IPS DF 6.9 (cell line): ENCODE results near the gene DOCK7.
"Not testable (repeated sequence)": the region's sequence is repeated elsewhere in the genome, so short reads cannot be mapped to it uniquely, and the experiment has no call there.

Experiments
- DNase-seq: peaks from one replicate; pipeline ENCODE4 v3.0.0-alpha.2; 2013; ENCODE audit warnings: low read depth, low spot score
- H3K27ac ChIP-seq: one replicate; pipeline ENCODE4 v1.5.1; 2013; ENCODE audit warnings: low read length, control low read depth
- H3K27me3 ChIP-seq: 2 replicates; pipeline ENCODE4 v1.6.1; 2013; ENCODE audit warnings: mild to moderate bottlenecking, low read length; ENCODE audit not compliant: control insufficient read depth, insufficient read depth
- H3K36me3 ChIP-seq: 2 replicates; pipeline ENCODE4 v1.6.1; 2013; ENCODE audit warnings: low read length; ENCODE audit not compliant: control insufficient read depth, insufficient read depth
- H3K4me1 ChIP-seq: 2 replicates; pipeline ENCODE4 v1.6.1; 2013; ENCODE audit warnings: low read length; ENCODE audit not compliant: control insufficient read depth, insufficient read depth
- H3K4me3 ChIP-seq: 2 replicates; pipeline ENCODE4 v1.5.1; 2013; ENCODE audit warnings: mild to moderate bottlenecking, low read length
- H3K9me3 ChIP-seq: 2 replicates; pipeline ENCODE4 v1.6.1; 2013; ENCODE audit warnings: low read length, inconsistent platforms; ENCODE audit not compliant: control insufficient read depth, insufficient read depth
- WGBS: extraction: QIAGEN DNeasy Blood & Tissue Kit; methylation state at CpG from one replicate; pipeline ENCODE4 v1.1.7; 2013; ENCODE audit warnings: mixed read lengths, missing lambda C conversion rate; ENCODE audit not compliant: insufficient read length, insufficient coverage; 5-methylcytosine and 5-hydroxymethylcytosine counted together

DOCK7 gene

DNA sequence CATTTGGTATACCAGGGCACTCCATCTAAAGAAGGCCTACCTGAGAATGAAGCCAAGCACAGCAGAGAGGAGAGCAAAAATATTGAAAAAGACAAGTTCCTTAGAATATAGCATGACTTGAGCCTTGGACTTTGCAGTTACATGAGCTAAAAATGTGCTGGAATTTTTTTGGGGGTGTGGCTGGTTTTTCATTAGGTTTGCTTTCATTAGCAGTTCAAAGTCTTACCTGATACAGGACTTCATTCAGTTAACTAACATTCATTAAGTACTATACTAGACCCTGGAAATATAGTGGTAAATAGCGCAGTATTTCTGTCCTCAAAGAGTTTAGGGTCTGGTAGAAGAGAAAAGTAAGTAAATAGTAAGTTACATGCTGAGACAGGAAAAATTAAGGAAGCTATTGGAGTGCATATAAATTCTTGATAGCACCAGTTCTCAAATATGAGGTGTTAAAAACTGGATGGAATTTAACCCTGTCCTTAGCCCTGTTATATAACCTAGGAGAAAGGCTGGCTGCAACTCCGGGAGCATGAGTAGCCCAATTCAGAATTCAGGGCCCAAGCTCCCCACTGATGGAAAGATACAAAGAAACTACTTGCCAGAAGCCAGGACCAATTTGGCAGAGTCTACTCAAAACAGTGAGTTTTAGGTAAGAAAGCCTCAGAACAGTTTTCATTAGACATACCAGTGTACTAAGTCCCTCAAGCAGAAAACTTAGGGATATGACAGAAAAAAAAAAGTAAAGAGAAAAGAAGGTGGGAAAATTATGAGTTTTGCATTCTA is 3.1 kb upstream of the DOCK7 start:
- Histone ChIP-seq H3K36me3 (no peaks in the 10 kb centered on the region), H3K4me3 (no peak overlapping the region), H3K4me1 (no peaks in the 10 kb centered on the region), H3K9me3 (no peaks in the 10 kb centered on the region), H3K27me3 (no peaks in the 10 kb centered on the region), H3K27ac (no peak overlapping the region)
- no peak for DNase-seq
- WGBS = no CpG with 5 or more reads among the region's 2 CpGs

DNA sequence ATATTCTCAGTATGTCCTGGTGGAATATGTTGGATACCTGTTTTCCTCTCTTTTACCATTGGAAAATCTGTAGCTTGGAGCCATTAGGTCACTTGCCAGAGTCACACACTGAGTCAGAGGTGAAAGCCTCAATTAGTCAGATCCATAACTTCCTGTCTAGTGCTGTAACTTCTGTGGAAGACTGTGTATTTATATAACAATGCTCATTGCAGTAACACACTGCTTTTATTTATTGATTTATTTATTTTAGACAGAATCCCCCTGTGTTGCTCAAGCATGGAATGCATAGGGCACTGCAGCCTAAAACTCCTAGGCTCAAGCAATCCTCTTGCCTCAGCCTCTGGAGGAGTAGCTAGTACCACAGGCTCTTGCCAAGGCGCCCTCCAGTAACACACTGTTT is 1.3 kb upstream of the DOCK7 start:
- no peaks in the 10 kb centered on the region for H3K36me3 ChIP-seq
- H3K27me3 ChIP-seq = no peaks in the 10 kb centered on the region
- H3K4me1 ChIP-seq = no peaks in the 10 kb centered on the region
- no peaks in the 10 kb centered on the region for H3K9me3 ChIP-seq
- WGBS = no CpG with 5 or more reads among the region's 1 CpG
- H3K27ac ChIP-seq = no peak overlapping the region
- no peak for DNase-seq
- H3K4me3 ChIP-seq = no peak overlapping the region

DNA sequence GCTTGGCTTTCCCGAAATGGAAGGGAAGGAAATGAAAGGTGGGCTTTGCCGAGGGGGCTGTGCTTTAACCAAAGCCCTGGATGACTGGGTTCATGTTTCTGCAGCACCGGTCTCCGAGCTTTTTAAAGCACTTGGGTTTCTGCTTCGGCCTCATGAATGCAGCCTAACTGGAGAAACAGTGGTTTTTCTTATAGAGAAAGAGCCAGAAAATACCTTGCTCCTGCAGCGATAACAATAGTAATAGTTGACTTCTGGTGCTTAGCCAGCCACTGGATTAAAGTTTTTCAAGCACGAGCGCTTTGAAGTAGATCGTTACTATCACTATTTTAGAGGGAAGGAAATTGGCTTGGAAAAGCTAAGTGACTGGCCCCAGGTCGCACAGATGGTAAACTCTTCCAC is 500 bp upstream of the DOCK7 start:
- no CpG with 5 or more reads among the region's 10 CpGs for WGBS
- Histone ChIP-seq H3K27ac (no peak overlapping the region), H3K9me3 (no peaks in the 10 kb centered on the region), H3K4me3 (peak overlapping the region; percentile 86; the same call in 1 of the 2 replicates), H3K36me3 (no peaks in the 10 kb centered on the region), H3K4me1 (no peaks in the 10 kb centered on the region), H3K27me3 (no peaks in the 10 kb centered on the region)
- DNase-seq = no peak

DNA sequence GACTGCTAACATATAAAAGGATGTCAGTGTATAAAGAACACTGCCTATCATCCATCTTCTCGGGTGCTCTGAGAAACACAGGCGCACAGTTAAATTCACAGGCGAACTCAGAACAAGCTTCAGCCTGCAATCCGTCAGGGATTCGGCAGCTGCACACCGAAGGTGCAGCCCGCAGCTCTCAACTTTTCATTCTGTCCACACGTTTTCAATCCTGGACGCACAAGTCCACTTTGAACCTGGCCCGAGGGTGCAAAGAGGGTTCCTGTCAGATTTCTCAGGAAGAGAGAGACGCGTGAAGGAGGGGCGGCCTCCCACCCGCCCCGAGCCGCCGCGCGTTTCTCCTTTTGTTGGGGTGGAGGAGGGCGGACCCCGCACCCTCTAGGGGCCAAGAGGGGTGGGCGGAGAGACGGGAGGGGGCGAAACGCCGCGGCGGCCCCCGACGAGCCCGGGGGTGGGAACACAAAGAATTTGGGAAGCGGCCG is 724 bp downstream of the DOCK7 start:
- no peak for DNase-seq
- no peaks in the 10 kb centered on the region; the same call in 1 of the 2 replicates for H3K4me1 ChIP-seq
- no CpG with 5 or more reads among the region's 33 CpGs for WGBS
- H3K4me3 ChIP-seq = peak overlapping the region; percentile 86; the same call in 1 of the 2 replicates
- no peaks in the 10 kb centered on the region for H3K36me3 ChIP-seq
- H3K27me3 ChIP-seq = no peaks in the 10 kb centered on the region
- H3K9me3 ChIP-seq = no peaks in the 10 kb centered on the region
- H3K27ac ChIP-seq = no peak overlapping the region

DNA sequence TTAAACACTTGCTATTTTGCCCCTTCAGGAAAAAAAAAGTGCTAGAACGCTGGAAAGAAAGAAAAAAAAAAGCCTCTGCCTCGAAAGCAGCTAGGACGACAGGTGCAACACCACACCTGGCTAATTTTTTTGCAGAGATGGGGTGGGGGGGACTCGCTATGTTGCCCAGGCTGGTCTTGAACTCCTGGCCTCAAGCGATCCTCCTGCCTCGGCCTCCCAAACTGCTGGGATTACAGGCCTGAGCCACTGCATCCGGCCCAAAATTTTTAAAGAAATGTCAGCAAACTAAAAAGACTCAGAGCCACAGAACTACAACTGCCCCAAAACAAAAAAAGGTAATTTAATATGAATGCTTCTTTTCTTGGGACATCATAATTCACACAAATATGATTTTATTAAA is 1.4 kb downstream of the DOCK7 start:
- Histone ChIP-seq H3K4me1 (peaks cover 2% of the 10 kb centered on the region; the same call in 1 of the 2 replicates), H3K27ac (no peak overlapping the region), H3K9me3 (no peaks in the 10 kb centered on the region), H3K4me3 (no peak overlapping the region), H3K36me3 (no peaks in the 10 kb centered on the region), H3K27me3 (no peaks in the 10 kb centered on the region)
- no peak for DNase-seq
- no CpG with 5 or more reads among the region's 7 CpGs for WGBS

DNA sequence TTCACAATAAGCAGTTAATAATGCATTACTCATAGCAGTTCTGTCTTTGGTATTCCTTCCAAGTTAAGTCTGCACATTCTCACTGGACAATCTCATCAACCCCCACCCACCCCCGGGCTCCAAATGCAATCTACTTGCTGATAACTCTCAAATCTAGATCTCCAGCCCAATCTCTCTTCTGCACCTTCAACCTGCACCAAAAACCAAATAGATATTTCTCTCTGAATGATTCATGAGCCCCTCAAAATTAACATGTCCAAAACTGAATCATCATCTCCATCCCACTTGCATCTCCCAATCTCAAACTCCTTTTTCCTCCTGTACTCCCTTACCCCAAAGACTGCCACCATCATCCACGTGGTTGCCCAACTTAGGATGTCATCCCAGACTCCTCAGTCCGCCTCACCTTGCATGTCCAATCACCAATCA is 2.7 kb downstream of the DOCK7 start:
- no peak overlapping the region for H3K4me3 ChIP-seq
- WGBS = no CpG with 5 or more reads among the region's 3 CpGs
- H3K27me3 ChIP-seq = no peaks in the 10 kb centered on the region
- H3K9me3 ChIP-seq = no peaks in the 10 kb centered on the region
- no peaks in the 10 kb centered on the region for H3K36me3 ChIP-seq
- no peak for DNase-seq
- H3K27ac ChIP-seq = no peak overlapping the region
- H3K4me1 ChIP-seq = peaks cover 2% of the 10 kb centered on the region; the same call in 1 of the 2 replicates

DNA sequence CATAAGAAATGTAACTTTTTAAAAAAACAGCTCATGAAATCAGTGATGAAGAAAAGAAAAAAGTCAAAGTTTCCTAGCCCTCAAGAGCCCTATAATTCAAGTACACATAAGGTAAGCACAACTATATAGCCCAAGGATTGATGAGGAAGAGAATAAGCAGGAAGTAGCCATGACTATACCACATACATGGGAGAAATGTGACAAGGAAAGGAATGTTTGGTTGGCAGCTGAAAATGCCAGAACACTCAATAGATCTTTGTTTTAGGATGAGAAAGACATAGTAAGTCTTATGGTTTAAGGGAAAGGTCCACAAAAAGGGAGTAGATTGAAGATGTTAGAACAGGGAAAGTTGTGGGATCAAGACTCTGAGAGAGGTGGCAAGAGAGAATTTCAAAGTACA is 5.7 kb downstream of the DOCK7 start:
- Histone ChIP-seq H3K4me1 (peaks cover 2% of the 10 kb centered on the region; the same call in 1 of the 2 replicates), H3K27ac (no peak overlapping the region), H3K4me3 (no peak overlapping the region), H3K27me3 (no peaks in the 10 kb centered on the region), H3K9me3 (no peaks in the 10 kb centered on the region), H3K36me3 (no peaks in the 10 kb centered on the region)
- no peak for DNase-seq

DNA sequence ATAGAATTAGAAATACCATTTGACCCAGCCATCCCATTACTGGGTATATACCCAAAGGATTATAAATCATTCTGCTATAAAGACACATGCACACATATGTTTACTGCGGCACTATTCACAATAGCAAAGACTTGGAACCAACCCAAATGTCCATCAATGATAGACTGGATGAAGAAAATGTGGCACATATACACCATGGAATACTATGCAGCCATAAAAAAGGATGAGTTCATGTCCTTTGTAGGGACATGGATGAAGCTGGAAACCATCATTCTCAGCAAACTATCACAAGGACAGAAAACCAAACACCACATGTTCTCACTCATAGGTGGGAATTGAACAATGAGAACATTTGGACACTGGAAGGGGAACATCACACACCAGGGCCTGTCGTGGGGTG is 7.2 kb downstream of the DOCK7 start:
- DNase-seq, H3K27ac ChIP-seq, H3K9me3 ChIP-seq, H3K4me1 ChIP-seq, H3K4me3 ChIP-seq, H3K27me3 ChIP-seq, H3K36me3 ChIP-seq: not testable (repeated sequence)
- no CpG with 5 or more reads among the region's 2 CpGs for WGBS

DNA sequence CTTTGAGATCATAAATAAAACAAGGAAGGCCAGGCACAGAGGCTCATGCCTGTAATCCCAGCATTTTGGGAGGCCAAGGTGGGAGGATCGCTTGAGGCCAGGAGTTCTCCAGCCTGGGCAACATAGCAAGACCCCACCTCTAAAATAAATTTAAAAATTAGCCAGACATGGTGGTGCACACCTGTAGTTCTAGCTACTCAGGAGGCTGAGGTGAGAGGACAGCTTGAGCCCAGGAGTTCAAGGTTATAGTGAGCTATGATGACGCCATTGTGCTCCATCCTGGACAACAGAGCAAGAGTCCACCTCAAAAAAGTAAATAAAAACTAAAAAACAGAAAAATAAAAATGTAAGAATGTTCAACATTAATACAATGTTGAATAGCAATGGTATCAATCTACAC is 10.4 kb downstream of the DOCK7 start:
- no CpG with 5 or more reads among the region's 2 CpGs for WGBS
- DNase-seq, H3K4me3 ChIP-seq, H3K27ac ChIP-seq, H3K9me3 ChIP-seq, H3K36me3 ChIP-seq, H3K4me1 ChIP-seq, H3K27me3 ChIP-seq: not testable (repeated sequence)

DNA sequence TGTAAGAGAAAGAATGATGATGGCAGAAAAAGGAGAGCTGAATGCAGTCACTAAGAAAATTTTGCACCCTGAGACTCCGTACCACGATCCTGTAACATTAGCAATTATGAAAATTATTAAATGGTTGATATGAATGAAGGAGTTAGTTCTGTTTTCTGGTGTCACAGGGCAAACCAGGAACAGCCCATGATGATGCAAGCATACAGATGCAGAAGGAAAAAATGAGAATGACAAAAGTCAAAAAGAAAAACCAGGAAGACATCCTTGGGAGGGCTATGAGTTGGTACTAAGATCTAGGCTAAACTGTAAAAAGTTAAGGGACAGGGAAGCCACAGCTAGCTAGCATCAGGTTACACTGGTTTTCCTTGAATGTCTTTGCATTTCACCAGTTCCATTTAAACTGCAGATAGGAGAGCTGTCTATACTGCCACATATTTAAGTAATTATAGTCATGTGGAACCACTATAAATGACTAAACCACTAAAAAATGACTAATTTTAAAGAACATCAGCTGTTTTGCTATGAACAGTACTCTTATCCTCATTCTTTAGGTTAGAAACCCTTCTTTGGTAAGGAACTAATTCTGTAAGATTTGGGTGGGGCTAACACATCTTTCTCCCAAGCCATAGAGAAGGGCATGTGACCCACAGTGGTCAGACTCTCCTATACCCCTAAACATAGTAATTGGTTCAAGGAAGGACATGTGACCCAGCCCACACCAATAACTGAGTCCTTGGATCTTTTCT is 11.4 kb downstream of the DOCK7 start:
- no CpG with 5 or more reads among the region's 2 CpGs for WGBS
- Histone ChIP-seq H3K27ac (no peak overlapping the region), H3K9me3 (no peaks in the 10 kb centered on the region), H3K4me1 (peaks cover 1% of the 10 kb centered on the region; the same call in 1 of the 2 replicates), H3K36me3 (no peaks in the 10 kb centered on the region), H3K4me3 (no peak overlapping the region), H3K27me3 (no peaks in the 10 kb centered on the region)
- DNase-seq = no peak
